Neural cell (in vitro differentiated cells): ENCODE data around the gene MT1M. TPM values are rescaled to one million over a fixed set of nuclear protein-coding genes. Genes with fewer than 3 reads are reported as not detected.

Experiments used
- H2AFZ ChIP-seq: fragments of 200-600, 300-800 bp; sonication (generic), shearing (Covaris generic); 2 replicates; pipeline ENCODE4 v1.6.0; 2014; ENCODE audit warnings: low read depth, mild to moderate bottlenecking, antibody characterized with exemption, low read length, moderate library complexity
- H3F3A ChIP-seq: fragments of 200-600 bp; shearing (Covaris generic); 2 replicates; pipeline ENCODE4 v1.6.1; 2016; ENCODE audit warnings: mild to moderate bottlenecking, moderate library complexity, mixed read lengths, antibody characterized with exemption, low read length; ENCODE audit not compliant: insufficient read depth, poor library complexity, severe bottlenecking
- H3K27ac ChIP-seq: fragments of 200-600, 300-800 bp; sonication (generic), shearing (Covaris generic); 2 replicates; pipeline ENCODE4 v1.5.1; 2014; ENCODE audit warnings: mild to moderate bottlenecking, low read length, moderate library complexity
- H3K27me3 ChIP-seq: fragments of 300-800, 200-600 bp; sonication (generic), shearing (Covaris generic); 2 replicates; pipeline ENCODE4 v1.6.0; 2014; ENCODE audit warnings: mild to moderate bottlenecking, low read depth, low read length, moderate library complexity; ENCODE audit not compliant: insufficient read depth
- H3K36me3 ChIP-seq: fragments of 300-800, 200-600 bp; sonication (generic), shearing (Covaris generic); 2 replicates; pipeline ENCODE4 v1.5.1; 2014; ENCODE audit warnings: mild to moderate bottlenecking, antibody characterized with exemption, low read length, moderate library complexity; ENCODE audit not compliant: insufficient read depth
- H3K4me2 ChIP-seq: fragments of 300-800, 200-600 bp; sonication (generic), shearing (Covaris generic); 2 replicates; pipeline ENCODE4 v1.6.0; 2014; ENCODE audit warnings: mild to moderate bottlenecking, low read length
- H3K4me3 ChIP-seq: fragments of 300-800, 200-600 bp; sonication (generic), shearing (Covaris generic); 2 replicates; pipeline ENCODE4 v1.5.1; 2014; ENCODE audit warnings: mild to moderate bottlenecking, low read length, moderate library complexity
- H3K79me2 ChIP-seq: fragments of 200-600 bp; shearing (Covaris generic); replicated peaks from 2 replicates; pipeline ENCODE4 v1.6.0; 2014; ENCODE audit warnings: mild to moderate bottlenecking, low read length, moderate library complexity; ENCODE audit not compliant: insufficient read depth
- H3K9ac ChIP-seq: fragments of 300-800, 200-600 bp; sonication (generic), shearing (Covaris generic); 2 replicates; pipeline ENCODE4 v1.6.1; 2016; ENCODE audit warnings: mild to moderate bottlenecking, low read length, mixed read lengths
- H3K9me2 ChIP-seq: fragments of 200-600 bp; shearing (Covaris generic); 2 replicates; pipeline ENCODE4 v1.6.1; 2016; ENCODE audit warnings: mild to moderate bottlenecking, low read length, mixed read lengths; ENCODE audit not compliant: insufficient read depth
- H3K9me3 ChIP-seq: fragments of 200-600, 300-800 bp; sonication (generic), shearing (Covaris generic); 2 replicates; pipeline ENCODE4 v1.6.1; 2016; ENCODE audit warnings: mild to moderate bottlenecking, mixed run types, low read length, moderate library complexity, mixed read lengths
- H4K20me1 ChIP-seq: fragments of 200-600 bp; shearing (Covaris generic); 2 replicates; pipeline ENCODE4 v1.6.1; 2016; ENCODE audit warnings: mild to moderate bottlenecking, mixed run types; ENCODE audit not compliant: insufficient read depth
- CTCF ChIP-seq: fragments of 450-650 bp; IDR thresholded peaks from 2 replicates; pipeline ENCODE4 v1.5.1; 2014; ENCODE audit warnings: antibody characterized with exemption, mild to moderate bottlenecking, moderate library complexity; ENCODE audit not compliant: poor library complexity, severe bottlenecking
- EP300 ChIP-seq: fragments of 450-650 bp; conservative IDR thresholded peaks from 2 replicates; pipeline ENCODE4 v1.6.1; 2014; ENCODE audit warnings: antibody characterized with exemption, mild to moderate bottlenecking, moderate library complexity; ENCODE audit not compliant: poor library complexity, severe bottlenecking
- EZH2 ChIP-seq: fragments of 200-600, 300-800 bp; shearing (Covaris generic), sonication (generic); IDR thresholded peaks from 2 replicates; pipeline ENCODE4 v1.6.1; 2014; ENCODE audit warnings: antibody characterized with exemption, low read length, borderline replicate concordance, mild to moderate bottlenecking; ENCODE audit not compliant: insufficient read depth, poor library complexity, severe bottlenecking
- MXI1 ChIP-seq: fragments of 450-650 bp; conservative IDR thresholded peaks from 2 replicates; pipeline ENCODE4 v1.6.1; 2014; ENCODE audit warnings: antibody characterized with exemption, mild to moderate bottlenecking; ENCODE audit not compliant: poor library complexity, severe bottlenecking
- POLR2AphosphoS5 ChIP-seq: IDR thresholded peaks from 2 replicates; pipeline ENCODE4 v1.6.1; 2012
- RAD21 ChIP-seq: fragments of 450-650 bp; conservative IDR thresholded peaks from 2 replicates; pipeline ENCODE4 v1.6.1; 2014; ENCODE audit warnings: antibody characterized with exemption, mild to moderate bottlenecking, moderate library complexity
- REST ChIP-seq: IDR thresholded peaks from 2 replicates; pipeline ENCODE4 v1.6.1; 2012; ENCODE audit warnings: borderline replicate concordance
- SMC3 ChIP-seq: fragments of 450-650 bp; conservative IDR thresholded peaks from 2 replicates; pipeline ENCODE4 v1.6.1; 2014; ENCODE audit warnings: antibody characterized with exemption, mild to moderate bottlenecking, moderate library complexity; ENCODE audit not compliant: poor library complexity
- TAF1 ChIP-seq: IDR thresholded peaks from 2 replicates; pipeline ENCODE4 v1.6.1; 2012; ENCODE audit warnings: low read depth
- polyA plus RNA-seq: library from polyadenylated mRNA; depleted of rRNA; stranded (reverse); fragments of >200 nt; gene quantifications from 2 replicates; pipeline ENCODE4 v1.2.3, GENCODE V29; 2014

The MT1M gene
- polyA plus RNA-seq, 1 donor from 2014 or later, result not detected

- Histone ChIP-seq H3K9me2 (no peaks in the 10 kb centered on the region), H3F3A (no peaks in the 10 kb centered on the region), H4K20me1 (no peaks in the 10 kb centered on the region), H3K9me3 (no peaks in the 10 kb centered on the region), H2AFZ (no peak overlapping the region), H3K36me3 (no peaks in the 10 kb centered on the region), H3K27me3 (peaks cover 77% of the 10 kb centered on the region), H3K27ac (no peak overlapping the region), H3K4me3 (no peak overlapping the region), H3K9ac (no peak overlapping the region), H3K4me2 (no peak overlapping the region), H3K79me2 (no peaks in the 10 kb centered on the region)
- TF ChIP-seq TAF1 (no peak), REST (no peak), SMC3 (no peak), CTCF (no peak), EZH2 (no peak), RAD21 (no peak), POLR2AphosphoS5 (no peak), MXI1 (no peak), EP300 (no peak)
These were observed 17.1 kb upstream of the MT1M start for GRCh38 chr16:56615353-56615752.

- no peak overlapping the region for H3K4me2 ChIP-seq
- H3K79me2 ChIP-seq, result no peaks in the 10 kb centered on the region
- no peaks in the 10 kb centered on the region for H3K9me3 ChIP-seq
- H4K20me1 ChIP-seq, result no peaks in the 10 kb centered on the region
- H3K9me2 ChIP-seq, result no peaks in the 10 kb centered on the region
- no peaks in the 10 kb centered on the region for H3K36me3 ChIP-seq
- H3K9ac ChIP-seq, result no peak overlapping the region
- peaks cover 65% of the 10 kb centered on the region for H3K27me3 ChIP-seq
- H3K4me3 ChIP-seq, result peak overlapping the region; percentile 57
- no peaks in the 10 kb centered on the region for H3F3A ChIP-seq
- no peak for TF ChIP-seq REST
- no peak for TF ChIP-seq POLR2AphosphoS5
- no peak for TF ChIP-seq SMC3
- no peak for TF ChIP-seq EP300
- TF ChIP-seq TAF1, result no peak
- no peak for TF ChIP-seq CTCF
- TF ChIP-seq EZH2, result no peak
- no peak for TF ChIP-seq MXI1
- no peak for TF ChIP-seq RAD21
- no peak overlapping the region for H3K27ac ChIP-seq
- H2AFZ ChIP-seq, result no peak overlapping the region
These were observed 15.7 kb upstream of the MT1M start for GRCh38 chr16:56616608-56617211.
